H1 (cell line): ENCODE data around the gene CYP4V2. TPM values are rescaled to one million over a fixed set of nuclear protein-coding genes. Genes with fewer than 3 reads are reported as not detected.

Experiments used
- CTCF ChIA-PET: fragments of 300-600 bp; sonication (Branson Sonifier 250); formaldehyde crosslinking; loops from one replicate; lab custom pipeline; 2021; ENCODE audit not compliant: partially characterized antibody; lab: Charles Lee
- POLR2A ChIA-PET: fragments of 300-600 bp; sonication (Branson Sonifier 250); formaldehyde crosslinking; loops from one replicate; lab custom pipeline; 2021; ENCODE audit warnings: inconsistent platforms; ENCODE audit not compliant: partially characterized antibody; lab: Charles Lee
- DNase-seq, 2 experiments: peaks; one replicate each; pipeline versions ENCODE4 v3.0.0 to v3.0.0-alpha.2; 2010 to 2022; ENCODE audit warnings: low spot score in 2 of 2, low read depth in 1 of 2, mixed read lengths in 1 of 2
- FAIRE-seq: peaks from 2 replicates; lab custom pipeline; 2011; peaks lifted over from hg19 to GRCh38; lab: Jason Lieb, UNC
- H2AFZ ChIP-seq: 2 replicates; pipeline ENCODE4 v1.8.1; 2012; ENCODE audit warnings: low read length, inconsistent platforms
- H2AK5ac ChIP-seq: 2 replicates; pipeline ENCODE4 v1.6.1; 2013; ENCODE audit warnings: low read depth, low read length
- H2BK120ac ChIP-seq: replicated peaks from 2 replicates; pipeline ENCODE3; 2013; ENCODE audit warnings: low read depth, low read length, inconsistent platforms
- H2BK12ac ChIP-seq: 2 replicates; pipeline ENCODE4 v1.6.1; 2013; ENCODE audit warnings: low read depth, low read length
- H2BK15ac ChIP-seq: 2 replicates; pipeline ENCODE4 v1.6.1; 2013; ENCODE audit warnings: low read length
- H2BK20ac ChIP-seq: 2 replicates; pipeline ENCODE4 v1.6.1; 2013; ENCODE audit warnings: low read length
- H2BK5ac ChIP-seq: 2 replicates; pipeline ENCODE4 v1.6.1; 2013; ENCODE audit warnings: low read depth, low read length
- H3K14ac ChIP-seq: 2 replicates; pipeline ENCODE4 v1.6.1; 2013; ENCODE audit warnings: inconsistent platforms; ENCODE audit not compliant: insufficient read length
- H3K18ac ChIP-seq: 2 replicates; pipeline ENCODE4 v1.6.1; 2013; ENCODE audit warnings: low read length; ENCODE audit errors: extremely low read depth
- H3K23ac ChIP-seq: 2 replicates; pipeline ENCODE4 v1.6.1; 2013; ENCODE audit warnings: inconsistent platforms; ENCODE audit not compliant: insufficient read length
- H3K23me2 ChIP-seq: 2 replicates; pipeline ENCODE4 v1.6.1; 2013; ENCODE audit warnings: low read depth, low read length
- H3K27ac ChIP-seq: 2 replicates; pipeline ENCODE4 v1.6.1; 2011; ENCODE audit warnings: low read depth, low read length, inconsistent platforms
- H3K27me3 ChIP-seq, 4 experiments: replicated peaks in 1 of 4; 1 replicate in 1 of 4; 2 replicates in 3 of 4; pipeline versions ENCODE4 v1.6.1 to v1.8.1; 2011 to 2013; ENCODE audit warnings: low read length in 3 of 4, mild to moderate bottlenecking in 3 of 4, inconsistent platforms in 2 of 4, mixed read lengths in 2 of 4, moderate library complexity in 1 of 4; ENCODE audit not compliant: control insufficient read depth in 3 of 4, insufficient read depth in 3 of 4; ENCODE audit errors: extremely low read depth in 1 of 4
- H3K36me3 ChIP-seq, 4 experiments: 2 replicates each; pipeline versions ENCODE4 v1.6.1 to v1.8.1; 2011 to 2013; ENCODE audit warnings: mild to moderate bottlenecking in 4 of 4, low read length in 3 of 4, moderate library complexity in 2 of 4, control low read depth in 1 of 4, inconsistent platforms in 1 of 4; ENCODE audit not compliant: insufficient read depth in 4 of 4, control insufficient read depth in 2 of 4
- H3K4ac ChIP-seq: replicated peaks from 2 replicates; pipeline ENCODE3; 2013; ENCODE audit warnings: low read length, low read depth, mixed read lengths, inconsistent platforms; ENCODE audit not compliant: insufficient read length
- H3K4me1 ChIP-seq, 4 experiments: replicated peaks in 1 of 4; 1 replicate in 1 of 4; 2 replicates in 3 of 4; pipeline versions ENCODE4 v1.6.1 to v1.8.1; 2011 to 2013; ENCODE audit warnings: low read length in 3 of 4, inconsistent platforms in 2 of 4, mixed read lengths in 1 of 4; ENCODE audit not compliant: insufficient read depth in 4 of 4, control insufficient read depth in 3 of 4
- H3K4me2 ChIP-seq, 2 experiments: 2 replicates each; pipeline versions ENCODE4 v1.6.1 to v1.8.1; 2011 to 2013; ENCODE audit warnings: low read depth in 2 of 2, low read length in 2 of 2, control low read depth in 1 of 2, inconsistent platforms in 1 of 2, mild to moderate bottlenecking in 1 of 2; ENCODE audit not compliant: insufficient read depth in 1 of 2
- H3K4me3 ChIP-seq, 4 experiments: fragments of 200-600, 300-600 bp in 1 of 4; sonication (generic), shearing (Covaris generic), sonication (Bioruptor Twin) in 1 of 4; 2 replicates each; pipeline versions ENCODE4 v1.5.1 to v1.8.1; 2011 to 2016; ENCODE audit warnings: low read length in 4 of 4, low read depth in 3 of 4, control low read depth in 2 of 4, inconsistent platforms in 2 of 4, mild to moderate bottlenecking in 2 of 4, mixed read lengths in 1 of 4, moderate library complexity in 1 of 4; ENCODE audit not compliant: insufficient read depth in 2 of 4; ENCODE audit errors: extremely low read depth in 1 of 4
- H3K56ac ChIP-seq: replicated peaks from 2 replicates; pipeline ENCODE3; 2013; ENCODE audit warnings: low read depth, mild to moderate bottlenecking, mixed read lengths, low read length, inconsistent platforms; ENCODE audit not compliant: insufficient read length
- H3K79me1 ChIP-seq: 2 replicates; pipeline ENCODE4 v1.6.1; 2013; ENCODE audit warnings: low read depth, low read length, control low read depth
- H3K79me2 ChIP-seq, 2 experiments: 2 replicates each; pipeline versions ENCODE4 v1.6.1 to v1.8.1; 2012 to 2013; ENCODE audit warnings: low read length in 2 of 2, mild to moderate bottlenecking in 2 of 2, inconsistent platforms in 1 of 2; ENCODE audit not compliant: insufficient read depth in 2 of 2, control insufficient read depth in 1 of 2
- H3K9ac ChIP-seq, 4 experiments: replicated peaks in 1 of 4; 1 replicate in 1 of 4; 2 replicates in 3 of 4; pipeline versions ENCODE4 v1.6.1 to v1.8.1; 2011 to 2013; ENCODE audit warnings: low read depth in 3 of 4, low read length in 3 of 4, control low read depth in 2 of 4, mild to moderate bottlenecking in 2 of 4, moderate library complexity in 2 of 4, inconsistent platforms in 1 of 4; ENCODE audit errors: extremely low read depth in 1 of 4
- H3K9me3 ChIP-seq, 2 experiments: 2 replicates each; pipeline versions ENCODE4 v1.6.1 to v1.8.1; 2012 to 2013; ENCODE audit warnings: mild to moderate bottlenecking in 2 of 2, moderate library complexity in 2 of 2, control low read depth in 1 of 2, inconsistent platforms in 1 of 2, low read depth in 1 of 2, low read length in 1 of 2, mixed read lengths in 1 of 2; ENCODE audit not compliant: insufficient read depth in 2 of 2
- H4K20me1 ChIP-seq, 2 experiments: replicated peaks in 1 of 2; 2 replicates each; pipeline versions ENCODE3 to v1.8.1; 2011 to 2013; ENCODE audit warnings: inconsistent platforms in 2 of 2, low read length in 2 of 2, mild to moderate bottlenecking in 1 of 2; ENCODE audit not compliant: insufficient read depth in 2 of 2, control insufficient read depth in 1 of 2
- H4K5ac ChIP-seq: 2 replicates; pipeline ENCODE4 v1.6.1; 2013; ENCODE audit warnings: low read length, low read depth, mixed read lengths, inconsistent platforms; ENCODE audit not compliant: insufficient read length
- H4K8ac ChIP-seq: 2 replicates; pipeline ENCODE4 v1.8.0; 2013; ENCODE audit warnings: mild to moderate bottlenecking, moderate library complexity, low read length, inconsistent platforms; ENCODE audit not compliant: insufficient read depth; ENCODE audit errors: extremely low read depth
- H4K91ac ChIP-seq: replicated peaks from 2 replicates; pipeline ENCODE3; 2013; ENCODE audit warnings: low read length, mixed read lengths, inconsistent platforms; ENCODE audit not compliant: insufficient read length
- BCL11A ChIP-seq, 2 experiments: IDR thresholded peaks; one replicate each; pipeline ENCODE4 v1.6.1; 2011; ENCODE audit warnings: low read depth in 2 of 2, low read length in 2 of 2, mild to moderate bottlenecking in 2 of 2
- BRCA1 ChIP-seq: IDR thresholded peaks from 2 replicates; pipeline ENCODE4 v1.6.1; 2012; ENCODE audit warnings: low read depth, low read length, improper control_type of control experiment
- EGR1 ChIP-seq: IDR thresholded peaks from 2 replicates; pipeline ENCODE4 v1.6.1; 2011; ENCODE audit warnings: low read depth, low read length, borderline replicate concordance
- HDAC6 ChIP-seq: IDR thresholded peaks from one replicate; pipeline ENCODE4 v1.7.1; 2012; ENCODE audit warnings: low read depth, mild to moderate bottlenecking, inconsistent platforms, low read length, moderate library complexity
- RXRA ChIP-seq: IDR thresholded peaks from 2 replicates; pipeline ENCODE4 v1.6.1; 2011; ENCODE audit warnings: low read depth, mild to moderate bottlenecking, low read length, moderate library complexity; ENCODE audit not compliant: insufficient read depth
- SP1 ChIP-seq: IDR thresholded peaks from 2 replicates; pipeline ENCODE4 v1.6.1; 2011; ENCODE audit warnings: low read depth, low read length
- TCF12 ChIP-seq: IDR thresholded peaks from 2 replicates; pipeline ENCODE4 v1.6.1; 2011; ENCODE audit warnings: low read depth, mild to moderate bottlenecking, low read length
- WGBS, 2 experiments: shearing (Covaris generic) in 1 of 2; methylation state at CpG; one replicate each; pipeline versions ENCODE4 v1.1.6 to v1.1.7; 2013 to 2015; ENCODE audit warnings: low lambda C conversion rate in 2 of 2, mixed read lengths in 2 of 2, inconsistent platforms in 1 of 2, low coverage in 1 of 2, missing lambda C conversion rate in 1 of 2; ENCODE audit not compliant: insufficient replicate concordance in 2 of 2, insufficient coverage in 1 of 2, insufficient read length in 1 of 2; ENCODE audit errors: extremely low coverage in 1 of 2, missing lambda C conversion rate in 1 of 2; 5-methylcytosine and 5-hydroxymethylcytosine counted together
- polyA plus RNA-seq, 7 experiments: library from polyadenylated mRNA; depleted of rRNA in 3 of 7; stranded (reverse) in 5 of 7; unstranded in 2 of 7; fragments of >200 nt in 5 of 7; fragments of 200-250 nt in 2 of 7; gene quantifications; 1 replicate in 5 of 7; 2 replicates in 1 of 7; 4 replicates in 1 of 7; pipeline versions ENCODE4 v1.2.1 to v1.2.3, GENCODE V29; 2011 to 2013; ENCODE audit warnings: missing spikeins in 2 of 7, mixed read lengths in 2 of 7
- total RNA-seq: library from RNA; stranded (reverse); fragmentation: NEBNext Ultra II Directional; extraction: Animal tissue kit (Norgen Biotek cat#: 25700); gene quantifications from 2 replicates; pipeline ENCODE4 v1.2.1, GENCODE V29; 2021
- TF ChIP-seq, protein P1 (sequence below): IDR thresholded peaks from 2 replicates; pipeline ENCODE4 v1.6.1; 2011; ENCODE audit warnings: low read depth, mild to moderate bottlenecking, low read length; ENCODE audit not compliant: insufficient read depth
- TF ChIP-seq, protein P2 (sequence below): IDR thresholded peaks from 2 replicates; pipeline ENCODE4 v1.6.1; 2011; ENCODE audit warnings: low read length, improper control_type of control experiment

CYP4V2 gene
- total and polyA plus RNA-seq, 2 of the 8 experiments (the other 6 are each of a cell fraction or from before 2014, with no cell fraction given), result 0.65 to 1.0 TPM

DNA sequence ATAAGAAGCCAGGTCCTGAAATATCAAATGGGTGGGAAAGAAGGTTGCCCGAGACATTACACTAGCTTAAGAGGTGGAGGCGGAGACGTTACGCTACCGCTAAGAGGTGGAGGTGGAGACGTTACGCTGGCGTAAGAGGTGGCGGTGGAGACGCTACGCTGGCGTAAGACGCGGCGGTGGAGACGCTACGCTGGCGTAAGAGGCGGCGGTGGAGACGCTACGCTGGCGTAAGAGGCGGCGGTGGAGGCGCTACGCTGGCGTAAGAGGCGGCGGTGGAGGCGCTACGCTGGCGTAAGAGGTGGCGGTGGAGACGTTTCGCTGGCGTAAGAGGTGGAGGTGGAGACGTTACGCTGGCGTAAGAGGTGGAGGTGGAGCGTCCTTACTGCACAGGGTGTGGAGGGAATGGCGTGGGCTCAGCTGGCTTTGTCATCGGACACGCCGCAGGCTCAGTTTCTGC is 12.8 kb downstream of the CYP4V2 start:
- Histone ChIP-seq H2BK12ac (no peak overlapping the region), H4K91ac (no peak overlapping the region), H2BK120ac (no peak overlapping the region), H3K56ac (no peak overlapping the region), H2BK20ac (no peak overlapping the region), H4K20me1 (no peaks in the 10 kb centered on the region), H3K23me2 (no peaks in the 10 kb centered on the region), H3K4me1 (peaks cover 0 to 2% (median 0%) of the 10 kb centered on the region in 4 experiments; a peak in 1 of 7 replicates), H2BK15ac (no peak overlapping the region), H4K5ac (no peak overlapping the region), H3K4ac (no peak overlapping the region), H3K27ac (no peak overlapping the region), H2AFZ (no peak overlapping the region), H3K14ac (no peak overlapping the region), H3K36me3 (no peaks in the 10 kb centered on the region), H3K4me3 (no peak overlapping the region), H3K79me1 (no peaks in the 10 kb centered on the region), H3K4me2 (no peak overlapping the region), H3K23ac (no peak overlapping the region), H3K18ac (no peak overlapping the region), H4K8ac (no peak overlapping the region), H3K27me3 (no peaks in the 10 kb centered on the region), H3K9ac (no peak overlapping the region), H2BK5ac (no peak overlapping the region), H3K79me2 (peaks cover 0 to 3% of the 10 kb centered on the region in 2 experiments; a peak in 1 of 4 replicates), H3K9me3 (peaks cover 4 to 5% of the 10 kb centered on the region in 2 experiments; a peak in 1 of 4 replicates), H2AK5ac (no peak overlapping the region)
- DNase-seq, result no peak
- TF ChIP-seq BCL11A (IDR thresholded peaks at IDR 0.05; ENCODE audit: low read depth in 2 of 2, low read length in 2 of 2) (no peak), TCF12 (no peak), SP1 (no peak), RXRA (no peak), BRCA1 (no peak), EGR1 (no peak), HDAC6 (no peak)
- TF ChIP-seq, protein P1, sequence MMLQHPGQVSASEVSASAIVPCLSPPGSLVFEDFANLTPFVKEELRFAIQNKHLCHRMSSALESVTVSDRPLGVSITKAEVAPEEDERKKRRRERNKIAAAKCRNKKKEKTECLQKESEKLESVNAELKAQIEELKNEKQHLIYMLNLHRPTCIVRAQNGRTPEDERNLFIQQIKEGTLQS, result no peak
- TF ChIP-seq, protein P2, sequence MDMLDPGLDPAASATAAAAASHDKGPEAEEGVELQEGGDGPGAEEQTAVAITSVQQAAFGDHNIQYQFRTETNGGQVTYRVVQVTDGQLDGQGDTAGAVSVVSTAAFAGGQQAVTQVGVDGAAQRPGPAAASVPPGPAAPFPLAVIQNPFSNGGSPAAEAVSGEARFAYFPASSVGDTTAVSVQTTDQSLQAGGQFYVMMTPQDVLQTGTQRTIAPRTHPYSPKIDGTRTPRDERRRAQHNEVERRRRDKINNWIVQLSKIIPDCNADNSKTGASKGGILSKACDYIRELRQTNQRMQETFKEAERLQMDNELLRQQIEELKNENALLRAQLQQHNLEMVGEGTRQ, result no peak
- WGBS, 2 experiments, result 87% methylated on average over 41 of the region's 45 CpGs; no CpG with 5 or more reads in 1 of the 2 experiments
- CTCF ChIA-PET, result interaction anchor here (0.6 to 1.7 kb wide), 4 partner anchors 8 to 110 kb away, joined by 3 to 7 read pairs (median 3); partner anchors contain the start of gene CYP4V2
- POLR2A ChIA-PET, result no interaction called here
- FAIRE-seq, result no peak
